Common myeloid progenitor, CD34-positive (primary cell): Measurements from ENCODE around the gene HMCES. TPM values are rescaled to one million over a fixed set of nuclear protein-coding genes. Genes with fewer than 3 reads are reported as not detected.

Experiments
- CTCF ChIA-PET: fragments of 350-600 bp; sonication (Branson Sonifier 250); formaldehyde crosslinking; loops from one replicate; lab custom pipeline; 2021; ENCODE audit warnings: antibody characterized with exemption; lab: Charles Lee
- POLR2A ChIA-PET: fragments of 350-600 bp; sonication (Branson Sonifier 250); formaldehyde crosslinking; loops from one replicate; lab custom pipeline; 2021; ENCODE audit warnings: antibody characterized with exemption; lab: Charles Lee
- DNase-seq, 3 donors: peaks; one replicate each; pipeline versions ENCODE4 v3.0.0 to v3.0.0-alpha.2; 2013
- H3K27ac ChIP-seq, 2 experiments: 1 replicate in 1 of 2; 2 replicates in 1 of 2; pipeline ENCODE4 v1.7.0; 2013; ENCODE audit warnings: inconsistent platforms in 2 of 2, low read length in 2 of 2, mild to moderate bottlenecking in 2 of 2, low read depth in 1 of 2, moderate library complexity in 1 of 2; ENCODE audit not compliant: severe bottlenecking in 2 of 2, insufficient read depth in 1 of 2, poor library complexity in 1 of 2
- H3K27me3 ChIP-seq, 5 experiments: replicated peaks in 2 of 5; 1 replicate in 3 of 5; 2 replicates in 2 of 5; pipeline versions ENCODE4 v1.6.1 to v1.7.0; 2013; ENCODE audit warnings: low read length in 4 of 5, mild to moderate bottlenecking in 2 of 5, moderate library complexity in 2 of 5, inconsistent platforms in 1 of 5; ENCODE audit not compliant: insufficient read depth in 5 of 5, control insufficient read depth in 4 of 5
- H3K36me3 ChIP-seq, 4 experiments: 1 replicate in 2 of 4; 2 replicates in 2 of 4; pipeline versions ENCODE4 v1.6.1 to v1.7.0; 2013; ENCODE audit warnings: low read length in 3 of 4, control low read depth in 1 of 4, mild to moderate bottlenecking in 1 of 4; ENCODE audit not compliant: control insufficient read depth in 4 of 4, insufficient read depth in 4 of 4
- H3K4me1 ChIP-seq, 4 experiments: 1 replicate in 3 of 4; 2 replicates in 1 of 4; pipeline versions ENCODE4 v1.6.1 to v1.7.1; 2013; ENCODE audit warnings: low read length in 3 of 4, mild to moderate bottlenecking in 3 of 4, control low read depth in 1 of 4, inconsistent platforms in 1 of 4, moderate library complexity in 1 of 4; ENCODE audit not compliant: control insufficient read depth in 4 of 4, insufficient read depth in 4 of 4; ENCODE audit errors: control extremely low read depth in 1 of 4
- H3K4me3 ChIP-seq, 7 experiments: 1 replicate in 4 of 7; 2 replicates in 3 of 7; pipeline versions ENCODE4 v1.5.1 to v1.7.0; 2013; ENCODE audit warnings: mild to moderate bottlenecking in 7 of 7, low read length in 6 of 7, moderate library complexity in 6 of 7, inconsistent platforms in 2 of 7, low read depth in 2 of 7, control low read depth in 1 of 7; ENCODE audit not compliant: insufficient read depth in 4 of 7, control insufficient read depth in 1 of 7; ENCODE audit errors: extremely low read depth in 1 of 7
- H3K9me3 ChIP-seq, 5 experiments: 1 replicate in 4 of 5; 2 replicates in 1 of 5; pipeline versions ENCODE4 v1.6.1 to v1.7.1; 2013; ENCODE audit warnings: low read length in 4 of 5, mild to moderate bottlenecking in 2 of 5, inconsistent platforms in 1 of 5, low read depth in 1 of 5, moderate library complexity in 1 of 5; ENCODE audit not compliant: control insufficient read depth in 4 of 5, insufficient read depth in 2 of 5; ENCODE audit errors: control extremely low read depth in 1 of 5
- WGBS: methylation state at CpG from one replicate; pipeline ENCODE4 v1.1.5; 2013; ENCODE audit not compliant: insufficient coverage; 5-methylcytosine and 5-hydroxymethylcytosine counted together
- polyA plus RNA-seq: library from polyadenylated mRNA; unstranded; fragments of 120-200 nt; gene quantifications from one replicate; pipeline ENCODE4 v1.2.1, GENCODE V29; 2013

The HMCES gene, protein sequence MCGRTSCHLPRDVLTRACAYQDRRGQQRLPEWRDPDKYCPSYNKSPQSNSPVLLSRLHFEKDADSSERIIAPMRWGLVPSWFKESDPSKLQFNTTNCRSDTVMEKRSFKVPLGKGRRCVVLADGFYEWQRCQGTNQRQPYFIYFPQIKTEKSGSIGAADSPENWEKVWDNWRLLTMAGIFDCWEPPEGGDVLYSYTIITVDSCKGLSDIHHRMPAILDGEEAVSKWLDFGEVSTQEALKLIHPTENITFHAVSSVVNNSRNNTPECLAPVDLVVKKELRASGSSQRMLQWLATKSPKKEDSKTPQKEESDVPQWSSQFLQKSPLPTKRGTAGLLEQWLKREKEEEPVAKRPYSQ
- 38.6 TPM for polyA plus RNA-seq

GRCh38 chr3:129278439-129278965 lies at the start of gene HMCES:
Gene HMCES, plus strand, starts transcription at chr3:129278870. Its CDS starts 863 bp downstream, at chr3:129279733.
- ChIA-PET CTCF (interaction anchor here (1.4 to 1.5 kb wide), 2 partner anchors 12 to 30 kb away, joined by 3 to 4 read pairs; no protein-coding TSS in a partner anchor), POLR2A (interaction anchor here (0.5 to 3.6 kb wide), 6 partner anchors 16 to 317 kb away, joined by 3 to 26 read pairs (median 3); a partner anchor contains a TSS)
- Histone ChIP-seq H3K4me1 (peaks cover 6 to 29% (median 19%) of the 10 kb centered on the region in 4 experiments), H3K9me3 (no peaks in the 10 kb centered on the region), H3K4me3 (peak within 1 kb of the TSS; percentile 64 to 99 (median 89)), H3K36me3 (peaks cover 7 to 50% (median 34%) of the 10 kb centered on the region in 4 experiments), H3K27me3 (no peaks in the 10 kb centered on the region), H3K27ac (peak within 1 kb of the TSS; percentile 84 to 87)
- DNase-seq = peak; percentile 90 to 97 (median 95)
- WGBS = 0% methylated on average over 37 of the region's 44 CpGs

GRCh38 chr3:129228891-129229585 lies 49.6 kb upstream of the HMCES start:
- DNase-seq = peak in 2 of 3 donors; percentile 43 to 64
- peaks cover 23 to 85% (median 55%) of the 10 kb centered on the region in 4 experiments for H3K4me1 ChIP-seq

GRCh38 chr3:129230311-129231019 lies 48.2 kb upstream of the HMCES start:
- Histone ChIP-seq H3K4me3 (peak overlapping the region in 4 of 7 experiments; percentile 3 to 25 (median 18)), H3K4me1 (peaks cover 22 to 84% (median 55%) of the 10 kb centered on the region in 4 experiments), H3K36me3 (no peaks in the 10 kb centered on the region), H3K27me3 (no peaks in the 10 kb centered on the region), H3K27ac (peak overlapping the region in 1 of 2 experiments; percentile 49), H3K9me3 (no peaks in the 10 kb centered on the region)
- peak; percentile 43 to 90 (median 84) for DNase-seq
- POLR2A ChIA-PET = interaction anchor here (0.6 to 0.9 kb wide), 3 partner anchors 31 to 100 kb away, joined by 3 to 6 read pairs (median 3); no protein-coding TSS in a partner anchor
- WGBS = 89% methylated on average over 3 of the region's 7 CpGs
- CTCF ChIA-PET = interaction anchor here (0.5 to 3.8 kb wide), 8 partner anchors 9 to 260 kb away, joined by 3 to 27 read pairs (median 4); partner anchors contain the start of gene CNBP

More at GRCh38 chr3:129228891-129229585, 49.6 kb upstream of the HMCES start:
- no peak overlapping the region for H3K4me3 ChIP-seq
- no peaks in the 10 kb centered on the region for H3K27me3 ChIP-seq
- 43% methylated on average over 8 of the region's 11 CpGs for WGBS
- no peaks in the 10 kb centered on the region for H3K9me3 ChIP-seq
- ChIA-PET CTCF (interaction anchor here (1.1 to 3.8 kb wide), 5 partner anchors 10 to 45 kb away, joined by 3 to 27 read pairs (median 4); partner anchors contain the start of gene CNBP), POLR2A (no interaction called here)
- no peak overlapping the region for H3K27ac ChIP-seq
- H3K36me3 ChIP-seq = no peaks in the 10 kb centered on the region

GRCh38 chr3:129231331-129232119 lies 47.1 kb upstream of the HMCES start:
- WGBS = 95% methylated on average over 8 of the region's 10 CpGs
- no peak for DNase-seq
- Histone ChIP-seq H3K9me3 (no peaks in the 10 kb centered on the region), H3K4me1 (peaks cover 19 to 75% (median 49%) of the 10 kb centered on the region in 4 experiments), H3K4me3 (peak overlapping the region in 2 of 7 experiments; percentile 30 to 41), H3K27me3 (no peaks in the 10 kb centered on the region), H3K27ac (no peak overlapping the region), H3K36me3 (no peaks in the 10 kb centered on the region)
- CTCF ChIA-PET = interaction anchor here (0.5 to 6.2 kb wide), 8 partner anchors 14 to 261 kb away, joined by 3 to 57 read pairs (median 4); no protein-coding TSS in a partner anchor
- POLR2A ChIA-PET = no interaction called here

DNA sequence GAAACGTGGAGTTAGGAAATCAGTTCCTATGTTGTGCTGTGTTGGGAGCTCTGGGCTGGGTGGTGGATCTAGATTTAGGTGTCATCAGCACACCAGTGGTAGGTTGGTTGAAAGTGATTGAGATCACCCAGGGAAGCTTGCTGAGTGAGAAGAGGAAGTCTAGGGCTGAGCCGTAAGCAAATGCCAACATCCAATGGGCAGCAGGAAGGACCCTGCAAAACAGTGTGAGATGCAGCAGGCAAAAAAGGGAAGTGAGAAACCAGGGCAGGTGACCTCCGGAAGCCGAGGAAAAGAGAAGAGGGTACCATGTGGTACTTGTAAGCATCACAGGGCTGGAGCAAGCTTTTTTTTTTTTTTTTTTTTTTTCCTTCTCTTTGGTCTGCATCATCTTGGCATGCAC lies 45.1 kb upstream of the HMCES start:
- ChIA-PET POLR2A (interaction anchor here (0.6 to 1.4 kb wide), 3 partner anchors 10 to 539 kb away, joined by 3 to 5 read pairs (median 4); no protein-coding TSS in a partner anchor), CTCF (interaction anchor here (0.6 to 6.2 kb wide), 4 partner anchors 10 to 71 kb away, joined by 3 to 57 read pairs (median 6); no protein-coding TSS in a partner anchor)
- Histone ChIP-seq H3K27me3 (no peaks in the 10 kb centered on the region), H3K4me3 (no peak overlapping the region), H3K27ac (no peak overlapping the region), H3K9me3 (no peaks in the 10 kb centered on the region), H3K36me3 (no peaks in the 10 kb centered on the region), H3K4me1 (peaks cover 9 to 55% (median 38%) of the 10 kb centered on the region in 4 experiments)
- DNase-seq = peak; percentile 87 to 97 (median 96)
- WGBS = 0% methylated on average over 3 of the region's 4 CpGs
